Left colon (tissue), 2 donors: ENCODE results near the gene EIF4ENIF1. TPM values are rescaled to one million over a fixed set of nuclear protein-coding genes. Genes with fewer than 3 reads are reported as not detected.
A peak's percentile ranks its signal among the peaks of the same experiment; 100 is the strongest.
"Not testable (repeated sequence)": the region's sequence is repeated elsewhere in the genome, so short reads cannot be mapped to it uniquely, and the experiment has no call there.

Experiments
- ATAC-seq: fragments of 200-7000 bp; cut with Tn5 transposase; one replicate; pipeline ENCODE4 v1.9.1; 2020; ENCODE audit warnings: mild to moderate bottlenecking, moderate library complexity
- DNase-seq, 2 donors: peaks; one replicate each; pipeline ENCODE4 v3.0.0-alpha.2; 2020
- intact Hi-C, 2 donors: fragments of 100-400 bp; cut with DNase I in 1 of 2; cut with micrococcal nuclease in 1 of 2; formaldehyde crosslinking; loops; one replicate each; pipeline versions ENCODE4 v1.11.2 to v1.14.0; 2022; cut with DNase I, micrococcal nuclease
- long read RNA-seq: library from polyadenylated mRNA; unstranded; transcript quantifications from one replicate; pipeline ENCODE4 v2.0.0, GENCODE V29; 2021
- total RNA-seq, 2 donors: library from RNA; stranded (reverse); fragmentation: NEBNext Ultra II Directional; extraction: Animal tissue kit (Norgen Biotek cat#: 25700); gene quantifications; one replicate each; pipeline ENCODE4 v1.2.1, GENCODE V29; 2021
- donor health status: DM: no; HTN: no; CAD: no.
- donor health status: DM: yes; HTN: yes; CAD: no.

Gene EIF4ENIF1, protein sequence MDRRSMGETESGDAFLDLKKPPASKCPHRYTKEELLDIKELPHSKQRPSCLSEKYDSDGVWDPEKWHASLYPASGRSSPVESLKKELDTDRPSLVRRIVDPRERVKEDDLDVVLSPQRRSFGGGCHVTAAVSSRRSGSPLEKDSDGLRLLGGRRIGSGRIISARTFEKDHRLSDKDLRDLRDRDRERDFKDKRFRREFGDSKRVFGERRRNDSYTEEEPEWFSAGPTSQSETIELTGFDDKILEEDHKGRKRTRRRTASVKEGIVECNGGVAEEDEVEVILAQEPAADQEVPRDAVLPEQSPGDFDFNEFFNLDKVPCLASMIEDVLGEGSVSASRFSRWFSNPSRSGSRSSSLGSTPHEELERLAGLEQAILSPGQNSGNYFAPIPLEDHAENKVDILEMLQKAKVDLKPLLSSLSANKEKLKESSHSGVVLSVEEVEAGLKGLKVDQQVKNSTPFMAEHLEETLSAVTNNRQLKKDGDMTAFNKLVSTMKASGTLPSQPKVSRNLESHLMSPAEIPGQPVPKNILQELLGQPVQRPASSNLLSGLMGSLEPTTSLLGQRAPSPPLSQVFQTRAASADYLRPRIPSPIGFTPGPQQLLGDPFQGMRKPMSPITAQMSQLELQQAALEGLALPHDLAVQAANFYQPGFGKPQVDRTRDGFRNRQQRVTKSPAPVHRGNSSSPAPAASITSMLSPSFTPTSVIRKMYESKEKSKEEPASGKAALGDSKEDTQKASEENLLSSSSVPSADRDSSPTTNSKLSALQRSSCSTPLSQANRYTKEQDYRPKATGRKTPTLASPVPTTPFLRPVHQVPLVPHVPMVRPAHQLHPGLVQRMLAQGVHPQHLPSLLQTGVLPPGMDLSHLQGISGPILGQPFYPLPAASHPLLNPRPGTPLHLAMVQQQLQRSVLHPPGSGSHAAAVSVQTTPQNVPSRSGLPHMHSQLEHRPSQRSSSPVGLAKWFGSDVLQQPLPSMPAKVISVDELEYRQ
- total RNA-seq: 10 to 100 TPM; 27.1 to 27.3 TPM
- long read RNA-seq, partial matches to known transcripts: 8 of 19 reads
- long read RNA-seq, other reads (novel, unspliced or antisense): 7 of 19 reads

DNA sequence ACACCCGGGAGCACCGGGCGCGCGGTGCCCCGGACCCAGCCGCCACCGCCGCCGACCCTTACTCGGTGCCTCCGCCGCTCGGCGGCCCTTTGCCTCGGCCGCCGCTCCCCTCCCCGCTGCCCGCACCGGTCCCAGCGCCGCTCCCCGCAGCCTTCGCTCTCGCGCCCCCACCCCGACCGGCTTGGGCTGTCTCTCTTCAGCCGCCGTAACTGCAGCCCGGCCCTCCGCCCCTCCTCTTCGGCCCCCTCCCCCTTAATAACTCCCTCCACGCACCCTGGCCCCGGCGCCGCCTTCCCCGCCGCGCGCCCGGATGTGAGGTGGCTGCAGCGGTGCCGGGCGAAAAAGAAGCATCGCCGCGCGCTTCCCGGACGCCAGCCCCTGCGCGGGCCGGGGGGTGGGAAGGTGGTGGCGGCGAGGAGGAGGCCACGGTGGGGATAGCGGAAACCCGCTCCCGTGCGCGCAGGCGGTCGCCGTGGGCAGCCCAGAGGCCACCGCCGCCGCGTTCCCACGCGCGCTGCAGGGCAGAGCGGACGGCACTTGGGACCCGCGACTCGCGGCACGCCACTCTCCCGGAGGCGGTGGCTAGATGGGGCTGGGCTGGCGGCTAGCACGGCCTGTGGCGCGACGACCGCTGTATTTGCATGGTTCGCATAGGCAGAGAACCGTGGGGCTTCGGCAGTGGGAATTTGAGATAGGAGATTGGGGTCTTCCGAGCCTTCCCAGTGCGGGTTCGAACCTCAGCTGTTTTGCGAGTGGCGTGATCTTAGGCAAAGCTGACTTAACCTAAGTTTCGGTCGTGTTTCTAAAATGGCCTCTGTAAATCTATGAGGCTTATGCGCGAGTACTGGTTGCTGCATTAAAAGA is at the start of gene EIF4ENIF1:
Gene EIF4ENIF1, minus strand, starts transcription at position 211 of the 864 bp plus-strand sequence. CDS start 1,124 bp downstream, outside the sequence.
- ATAC-seq (peak; percentile 90), DNase-seq (peak; percentile 87 to 90)
- intact Hi-C loops: no loop called here

DNA sequence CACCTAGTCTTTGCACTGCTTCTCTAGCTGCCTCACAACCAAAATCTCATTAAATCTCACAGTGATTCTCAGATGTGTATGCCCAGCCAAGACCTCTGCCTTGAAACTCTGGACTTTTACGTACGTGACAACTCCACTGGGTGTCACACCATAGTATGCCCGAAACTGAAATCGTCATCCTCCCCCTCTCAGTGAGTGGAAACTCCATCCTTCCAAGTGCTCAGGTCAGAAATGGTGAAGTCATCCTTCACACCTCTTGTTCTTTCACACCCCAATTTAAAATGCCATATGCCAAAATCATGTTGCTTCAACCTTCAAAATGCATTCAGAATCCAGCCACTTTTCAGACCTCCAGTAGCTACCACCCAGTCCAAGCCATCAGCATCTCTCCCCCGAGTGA is 49.2 kb upstream of the EIF4ENIF1 start:
- no peak for ATAC-seq
- DNase-seq: no peak
- intact Hi-C loops: no loop called here

DNA sequence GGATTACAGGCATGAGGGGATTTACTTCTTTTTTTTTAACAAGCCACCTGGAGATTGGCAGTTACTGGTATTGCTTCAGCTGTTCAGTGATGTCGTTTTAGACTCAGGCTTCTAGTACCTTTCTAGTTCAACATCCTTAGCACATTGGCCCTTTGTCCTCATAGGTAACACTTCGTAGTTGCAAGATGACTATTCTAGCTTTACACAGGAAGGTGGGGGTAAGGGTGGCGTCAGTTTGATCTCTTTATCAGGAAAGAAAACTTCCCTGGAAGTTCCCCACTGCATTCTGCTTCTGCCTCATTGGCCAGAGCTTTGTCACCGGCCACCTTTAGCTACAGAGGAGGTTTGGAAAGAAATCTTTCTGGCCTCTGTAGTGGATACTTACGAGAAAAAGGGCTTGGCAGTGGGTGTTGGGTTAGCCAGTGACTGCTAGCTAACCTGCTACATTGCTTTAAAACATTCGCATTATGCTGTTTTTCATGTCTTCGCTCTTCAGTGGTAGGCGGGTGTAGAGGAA is 47.4 kb upstream of the EIF4ENIF1 start:
- DNase-seq (no peak), ATAC-seq (peak; percentile 23)
- intact Hi-C loops: no loop called here

DNA sequence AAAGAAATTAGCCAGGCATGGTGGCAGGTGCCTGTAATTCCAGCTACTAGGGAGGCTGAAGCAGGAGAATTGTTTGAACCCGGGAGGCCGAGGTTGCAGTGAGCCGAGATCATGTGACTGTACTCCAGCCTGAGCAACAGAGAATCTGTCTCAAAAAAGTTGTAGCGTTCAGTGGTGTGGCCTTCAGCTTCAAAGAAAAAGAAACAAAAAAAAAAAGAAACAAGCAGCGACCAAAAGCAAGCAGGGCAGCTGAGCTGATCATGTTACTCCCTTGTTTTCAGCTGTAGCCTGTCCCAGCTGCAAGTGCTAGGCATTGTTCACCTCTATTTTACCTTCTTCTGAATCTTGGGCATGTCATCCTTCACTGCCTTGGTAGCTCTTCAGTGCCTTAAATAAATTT is 43.7 kb upstream of the EIF4ENIF1 start:
- intact Hi-C loops: no loop called here
- ATAC-seq (no peak), DNase-seq (no peak)

DNA sequence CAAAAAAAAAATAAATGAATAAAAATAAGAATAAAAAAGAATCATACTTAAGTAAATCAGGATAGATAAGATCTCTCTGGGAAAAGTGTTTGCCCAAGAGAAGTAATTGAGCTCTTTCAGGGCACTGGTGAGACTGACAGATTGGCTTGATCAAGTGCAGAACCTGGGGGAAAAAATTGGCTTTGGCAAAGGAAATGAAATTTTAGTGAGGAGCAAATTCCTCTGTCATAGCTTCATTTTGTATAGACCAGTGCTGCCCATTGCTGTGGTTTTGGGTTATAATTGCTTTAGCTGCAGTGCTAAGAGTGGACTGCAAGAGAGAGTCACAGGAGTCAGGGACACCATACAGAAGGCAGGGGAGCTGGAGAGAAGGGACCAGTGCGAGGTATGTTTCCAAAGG is 42.4 kb upstream of the EIF4ENIF1 start:
- intact Hi-C loops: no loop called here
- ATAC-seq: no peak
- no peak for DNase-seq

DNA sequence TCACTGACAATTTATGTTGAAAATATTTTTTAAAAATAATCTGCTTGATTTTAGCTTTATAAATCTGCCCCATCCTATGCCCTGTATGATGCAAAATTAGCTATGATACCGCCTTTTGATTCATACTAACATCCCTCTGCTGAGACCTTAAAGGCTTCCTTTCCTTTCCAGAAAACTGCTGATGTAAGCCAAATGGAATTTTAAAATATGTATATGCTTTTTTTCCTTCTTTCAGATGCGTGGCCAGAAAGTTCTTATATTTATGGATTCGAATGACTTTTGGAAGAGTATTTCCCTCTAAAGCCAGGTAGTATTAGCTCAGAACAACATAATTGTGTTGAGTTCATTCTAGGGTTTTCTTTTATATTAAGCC is 41.2 kb upstream of the EIF4ENIF1 start:
- ATAC-seq (no peak), DNase-seq (no peak)
- intact Hi-C loops: no loop called here

DNA sequence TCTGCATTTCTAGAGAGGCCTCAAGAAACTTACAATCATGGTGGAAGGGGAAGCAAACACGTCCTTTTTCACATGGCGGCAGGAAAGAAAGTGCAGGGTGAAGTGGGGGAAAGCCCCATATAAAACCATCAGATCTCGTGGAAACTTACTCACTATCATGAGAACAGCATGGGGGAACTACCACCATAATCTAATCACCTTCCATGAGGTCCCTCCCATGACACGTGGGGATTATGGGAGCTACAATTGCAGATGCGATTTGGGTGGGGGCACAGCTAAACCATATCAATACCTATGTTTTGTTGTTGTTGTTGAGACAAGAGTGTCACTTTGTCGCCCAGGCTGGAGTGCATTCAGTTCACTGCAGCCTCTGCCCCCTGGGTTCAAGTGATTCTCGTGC is 36.6 kb upstream of the EIF4ENIF1 start:
- intact Hi-C loops: no loop called here
- ATAC-seq (no peak), DNase-seq (no peak)

DNA sequence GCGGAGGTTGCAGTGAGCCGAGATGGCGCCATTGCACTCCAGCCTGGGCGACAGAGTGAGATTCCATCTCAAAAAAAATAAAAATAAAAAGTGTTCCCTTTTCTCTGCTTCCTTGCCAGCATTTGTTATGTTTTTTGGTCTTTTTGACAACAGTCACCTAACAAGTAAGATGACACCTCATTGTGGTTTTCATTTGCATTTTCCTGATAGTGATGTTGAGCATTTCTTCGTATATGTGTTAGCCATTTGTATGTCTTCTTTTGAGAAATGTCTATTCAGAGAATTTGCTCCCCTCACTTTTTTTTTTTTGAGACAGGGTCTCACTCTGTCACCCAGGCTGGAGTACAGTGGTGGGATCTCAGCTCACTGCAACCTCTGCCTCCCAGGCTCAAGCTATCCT is 34.5 kb upstream of the EIF4ENIF1 start:
- ATAC-seq, intact Hi-C loops, DNase-seq: not testable (repeated sequence)

DNA sequence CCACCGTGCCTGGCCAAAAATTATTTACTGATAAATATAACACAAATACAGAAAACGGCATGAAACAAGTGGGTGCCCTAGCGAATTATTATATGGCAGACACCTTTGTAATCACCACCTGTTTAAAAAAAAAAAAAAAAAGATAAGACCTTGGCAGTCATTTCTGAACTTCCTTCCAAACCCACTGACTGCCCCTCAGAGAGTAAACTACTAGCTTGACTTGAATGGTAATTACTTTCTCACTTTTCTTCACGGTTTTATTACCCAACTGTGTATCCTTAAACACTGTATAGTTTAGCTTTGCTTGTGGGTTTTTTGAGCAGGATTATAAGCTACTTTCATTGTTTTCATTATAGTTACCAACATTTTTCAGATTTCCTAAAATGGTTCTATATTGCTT is 30.4 kb upstream of the EIF4ENIF1 start:
- no peak for DNase-seq
- ATAC-seq: peak; percentile 50
- intact Hi-C loops: no loop called here

DNA sequence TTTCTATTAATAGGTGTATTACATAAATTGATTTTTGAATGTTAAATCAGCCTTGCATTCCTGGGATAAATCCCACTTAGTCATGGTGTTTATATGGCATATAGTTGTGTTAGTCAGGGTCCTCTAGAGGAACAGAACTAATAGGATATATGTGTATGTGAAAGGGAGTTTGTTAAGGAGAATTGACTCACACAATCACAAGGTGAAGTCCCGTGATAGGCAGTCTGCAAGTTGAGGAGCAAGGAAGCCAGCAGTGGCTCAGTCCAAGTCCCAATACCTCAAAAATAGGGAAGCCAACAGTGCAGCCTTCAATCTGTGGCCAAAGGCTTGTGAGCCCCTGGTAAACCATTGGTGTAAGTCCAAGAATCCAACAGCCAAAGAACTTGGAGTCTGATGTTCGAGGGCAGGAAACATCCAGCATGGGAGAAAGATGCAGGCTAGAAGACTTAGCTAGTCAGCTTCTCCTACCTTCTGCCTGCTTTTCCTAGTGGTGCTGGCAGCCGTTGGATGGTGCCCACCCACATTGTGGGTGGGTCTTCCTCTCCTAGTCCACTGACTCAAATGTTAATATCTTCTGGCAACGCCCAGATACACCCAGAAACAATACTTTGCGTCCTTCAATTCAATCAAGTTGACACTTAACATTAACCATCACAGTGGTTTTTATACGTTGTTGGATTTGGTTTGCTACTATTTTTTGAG is 19.6 kb upstream of the EIF4ENIF1 start:
- intact Hi-C loops: no loop called here
- DNase-seq (no peak), ATAC-seq (no peak)

DNA sequence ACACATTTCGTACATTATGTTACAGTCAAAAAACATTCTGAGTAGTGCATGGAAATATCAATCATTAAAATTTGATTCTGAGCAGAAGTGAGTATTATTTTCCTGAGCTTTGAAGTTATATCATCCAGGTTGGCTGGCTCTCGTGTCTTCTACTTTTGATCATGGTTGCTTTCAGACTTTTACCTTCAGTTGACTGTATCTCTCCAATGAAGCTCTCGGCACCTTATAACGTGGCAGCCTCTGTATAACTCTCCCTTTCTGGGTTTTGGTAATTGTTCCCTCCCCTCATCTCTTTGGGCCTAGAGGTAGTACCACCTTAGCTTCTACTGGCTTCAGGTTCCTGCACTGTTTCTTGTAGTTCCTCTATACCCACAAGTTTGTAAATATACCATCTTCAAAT is 18.9 kb upstream of the EIF4ENIF1 start:
- no peak for ATAC-seq
- intact Hi-C loops: no loop called here

DNA sequence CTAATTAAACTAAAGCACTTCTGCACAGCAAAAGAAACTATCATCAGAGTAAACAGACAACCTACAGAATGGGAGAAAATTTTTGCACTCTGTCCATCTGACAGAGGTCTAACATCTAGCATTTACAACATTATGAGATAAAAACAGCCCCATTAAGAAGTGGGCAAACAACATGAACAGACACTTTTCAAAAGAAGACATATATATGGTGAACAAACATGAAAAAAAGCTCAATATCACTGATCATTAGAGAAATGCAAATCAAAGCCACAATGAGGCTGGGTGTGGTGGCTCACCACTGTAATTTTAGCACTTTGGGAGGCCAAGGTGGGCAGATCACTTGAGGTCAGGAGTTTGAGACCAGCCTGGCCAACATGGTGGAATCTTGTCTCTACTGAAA is 17.9 kb upstream of the EIF4ENIF1 start:
- ATAC-seq, intact Hi-C loops, DNase-seq: not testable (repeated sequence)

More for the DNA sequence above, 18.9 kb upstream of the EIF4ENIF1 start:
- DNase-seq: no peak

DNA sequence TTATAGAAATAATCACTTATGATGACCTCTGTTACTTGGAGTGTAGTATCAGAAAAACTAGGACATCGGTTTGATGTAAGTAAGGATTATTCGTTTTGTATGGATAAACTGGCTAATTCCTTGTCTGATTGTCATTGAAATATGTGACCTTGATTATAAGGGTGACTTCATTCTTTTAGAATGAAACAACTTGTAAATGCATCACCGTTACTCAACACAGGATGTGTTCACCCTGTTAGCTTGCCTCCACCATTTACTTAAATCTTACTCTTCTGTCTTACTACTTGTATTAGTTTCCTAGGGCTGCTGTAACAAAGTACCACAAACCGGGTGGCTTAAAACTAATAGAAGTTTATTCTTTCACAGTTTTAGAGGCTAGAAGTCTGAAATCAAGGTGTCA is 14.6 kb upstream of the EIF4ENIF1 start:
- intact Hi-C loops: no loop called here
- DNase-seq (no peak), ATAC-seq (no peak)

DNA sequence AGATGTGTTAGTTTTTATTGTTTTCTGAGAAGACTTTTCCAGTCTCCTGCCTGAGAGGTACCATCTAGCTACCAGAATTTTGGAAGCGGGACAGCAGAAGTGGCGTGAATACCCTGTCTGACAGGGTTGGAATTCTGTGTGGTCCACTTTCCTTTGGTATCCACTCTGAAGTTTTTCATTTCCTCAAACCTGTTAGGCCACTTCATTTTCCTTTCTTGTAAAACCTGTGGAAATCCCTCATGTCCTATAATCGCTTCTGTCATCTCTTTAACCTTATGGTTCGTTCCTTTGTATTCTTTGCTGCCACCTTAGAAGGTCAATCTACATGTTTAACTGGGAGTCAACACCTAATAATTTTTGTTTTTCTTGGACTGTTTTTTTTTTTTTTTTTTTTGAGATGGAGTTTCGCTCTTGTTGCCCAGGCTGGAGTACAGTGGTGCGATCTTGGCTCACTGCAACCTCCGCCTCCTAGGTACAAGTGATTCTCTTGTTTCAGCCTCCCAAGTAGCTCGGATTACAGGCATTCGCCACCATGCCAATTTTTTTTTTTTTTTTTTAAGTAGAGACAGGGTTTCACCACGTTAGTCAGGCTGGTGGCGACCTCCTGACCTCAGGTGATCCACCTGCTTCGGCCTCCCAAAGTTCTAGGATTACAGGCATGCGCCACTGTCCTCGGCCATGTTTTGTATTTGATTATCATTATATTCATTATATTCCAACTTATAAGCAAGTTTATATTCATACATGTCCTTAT is 13.7 kb upstream of the EIF4ENIF1 start:
- DNase-seq (no peak), ATAC-seq (no peak)
- intact Hi-C loops: no loop called here

DNA sequence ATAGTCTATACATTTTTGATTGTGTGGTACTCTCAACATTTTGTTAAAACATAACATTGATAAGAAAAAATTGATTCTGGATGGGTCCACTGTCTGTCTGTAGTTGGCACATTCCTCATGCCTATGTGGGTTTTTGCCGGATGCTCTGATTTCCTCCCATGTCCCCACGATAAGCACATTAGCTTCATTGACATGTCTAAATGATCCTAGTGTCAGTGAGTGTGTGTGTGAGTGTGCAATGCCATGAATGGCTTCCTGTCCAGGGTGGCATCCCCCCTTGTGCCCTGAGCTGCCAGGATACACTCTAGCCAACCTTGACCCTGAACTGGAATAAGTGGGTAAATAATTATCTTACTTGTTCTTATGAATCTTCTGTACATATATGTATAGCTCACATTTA is 12.1 kb upstream of the EIF4ENIF1 start:
- ATAC-seq (no peak), DNase-seq (no peak)

DNA sequence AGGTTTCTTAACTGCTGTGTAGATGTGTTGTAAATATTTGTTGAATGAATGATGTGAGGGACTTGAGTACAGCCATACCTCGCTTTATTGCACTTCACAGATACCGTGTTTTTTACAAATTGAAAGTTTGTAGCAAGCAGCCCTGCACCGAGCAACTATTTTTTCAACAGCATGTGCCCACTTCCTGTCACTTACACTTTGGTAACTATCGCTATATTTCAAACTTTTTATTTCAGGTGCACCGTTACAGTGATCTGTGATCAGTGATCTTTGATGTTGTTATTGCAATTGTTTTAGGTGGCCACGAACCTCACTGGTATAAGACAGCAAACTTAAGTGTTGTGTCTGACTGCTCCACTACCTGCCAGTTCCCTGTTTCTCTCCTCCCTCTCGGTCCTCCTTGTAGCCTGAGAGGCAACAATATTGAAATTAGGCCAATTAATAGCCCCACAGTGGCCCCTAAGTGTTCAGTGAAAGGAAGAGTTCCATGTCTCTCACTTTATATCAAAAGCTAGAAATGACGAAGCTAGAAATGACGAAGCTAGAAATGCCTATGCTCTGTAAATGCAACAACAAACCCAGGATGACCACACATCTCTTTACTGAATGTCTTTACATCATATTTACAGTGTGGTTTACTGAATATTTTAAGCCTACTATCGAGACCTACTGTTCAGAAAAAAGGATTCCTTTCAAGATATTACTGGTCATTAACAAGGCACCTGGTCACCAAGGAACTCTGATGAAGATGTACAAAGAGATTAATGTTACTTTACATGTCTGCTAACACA is 7.7 kb upstream of the EIF4ENIF1 start:
- no peak for DNase-seq
- no peak for ATAC-seq
- intact Hi-C loops: no loop called here

More for the DNA sequence above, 12.1 kb upstream of the EIF4ENIF1 start:
- intact Hi-C loops: no loop called here
